Anterior cingulate cortex (tissue), 58 donors: ENCODE data around the gene ARHGAP1.
"Not testable (repeated sequence)": the region's sequence is repeated elsewhere in the genome, so short reads cannot be mapped to it uniquely, and the experiment has no call there.

ENCODE experiments used
- DNase-seq, 58 donors: peaks; one replicate each; lab custom pipeline; 2025; lab: John Stamatoyannopoulos, UW

ARHGAP1 gene

GRCh38 chr11:46724088-46724487 is 23.7 kb upstream of the ARHGAP1 start:
- no peak for DNase-seq

GRCh38 chr11:46723359-46723680 is 22.9 kb upstream of the ARHGAP1 start:
- DNase-seq, result no peak

GRCh38 chr11:46722566-46723358 is 22.3 kb upstream of the ARHGAP1 start:
- DNase-seq, result no peak

- DNase-seq, result no peak
These were observed 20.9 kb upstream of the ARHGAP1 start for GRCh38 chr11:46721286-46721685.

- DNase-seq, result no peak
These were observed 19.3 kb upstream of the ARHGAP1 start for GRCh38 chr11:46719543-46720218.

GRCh38 chr11:46719048-46719542 is 18.7 kb upstream of the ARHGAP1 start, which contains the start of gene F2:
F2 (plus strand) TSS chr11:46719213; CDS start chr11:46719236, 23 bp downstream.
- no peak for DNase-seq

- no peak for DNase-seq
These were observed 18.0 kb upstream of the ARHGAP1 start for GRCh38 chr11:46718155-46719019.

GRCh38 chr11:46717825-46718154 is 17.4 kb upstream of the ARHGAP1 start:
- not testable (repeated sequence) for DNase-seq

GRCh38 chr11:46712874-46713576 is 12.6 kb upstream of the ARHGAP1 start:
- DNase-seq, result no peak

- peak in 1 of 58 donors; percentile 48 for DNase-seq
These were observed 10.9 kb upstream of the ARHGAP1 start for GRCh38 chr11:46711303-46711702.

- DNase-seq, result peak in 31 of 58 donors; percentile 3 to 75 (median 28)
These were observed 10.4 kb upstream of the ARHGAP1 start for GRCh38 chr11:46710821-46711269.

GRCh38 chr11:46709351-46709750 is 8.9 kb upstream of the ARHGAP1 start:
- DNase-seq, result not testable (repeated sequence)

GRCh38 chr11:46706886-46707285 is 6.5 kb upstream of the ARHGAP1 start:
- DNase-seq, result no peak

GRCh38 chr11:46705070-46705688 is 4.8 kb upstream of the ARHGAP1 start:
- no peak for DNase-seq

- DNase-seq, result no peak
These were observed 747 bp upstream of the ARHGAP1 start for GRCh38 chr11:46701078-46701654.

- no peak for DNase-seq
These were observed 1.8 kb downstream of the ARHGAP1 start for GRCh38 chr11:46698597-46698996.

- no peak for DNase-seq
These were observed 2.7 kb downstream of the ARHGAP1 start for GRCh38 chr11:46697723-46698122.

- DNase-seq, result peak in 50 of 58 donors; percentile 12 to 80 (median 54)
These were observed 3.1 kb downstream of the ARHGAP1 start for GRCh38 chr11:46697303-46697702.

- peak in 56 of 58 donors; percentile 8 to 98 (median 88) for DNase-seq
These were observed 4.2 kb downstream of the ARHGAP1 start for GRCh38 chr11:46696212-46696558.
